Spinal cord (tissue), 10 donors: ENCODE measurements around the gene RBM18. TPM values are rescaled to one million over a fixed set of nuclear protein-coding genes. Genes with fewer than 3 reads are reported as not detected.

ENCODE experiments used
- DNase-seq, 6 donors: peaks; one replicate each; pipeline versions ENCODE4 v3.0.0 to v3.0.0-alpha.2; 2013 to 2015; ENCODE audit warnings: low spot score in 6 of 6, low read depth in 4 of 6
- H3K27ac ChIP-seq: one replicate; pipeline ENCODE4 v1.5.1; 2013; ENCODE audit warnings: low read depth, low read length, control low read depth
- H3K27me3 ChIP-seq: one replicate; pipeline ENCODE4 v1.6.1; 2013; ENCODE audit warnings: low read length; ENCODE audit not compliant: control insufficient read depth, insufficient read depth
- H3K36me3 ChIP-seq: one replicate; pipeline ENCODE4 v1.6.1; 2013; ENCODE audit warnings: low read length; ENCODE audit not compliant: control insufficient read depth, insufficient read depth
- H3K4me1 ChIP-seq: one replicate; pipeline ENCODE4 v1.6.1; 2013; ENCODE audit warnings: low read length; ENCODE audit not compliant: control insufficient read depth, insufficient read depth
- H3K4me3 ChIP-seq: one replicate; pipeline ENCODE4 v1.5.1; 2013; ENCODE audit warnings: low read depth, low read length, control low read depth
- H3K9me3 ChIP-seq: one replicate; pipeline ENCODE4 v1.6.1; 2013; ENCODE audit warnings: low read length; ENCODE audit not compliant: control insufficient read depth, insufficient read depth
- WGBS: methylation state at CpG from one replicate; pipeline ENCODE4 v1.1.5; 2013; ENCODE audit warnings: missing lambda C conversion rate; ENCODE audit not compliant: insufficient coverage; 5-methylcytosine and 5-hydroxymethylcytosine counted together
- long read RNA-seq, 4 donors: transcript quantifications; one replicate each; lab custom pipeline, GENCODE V29; 2026
- polyA plus RNA-seq, 2 donors: library from polyadenylated mRNA; unstranded; fragments of 120-200 nt; gene quantifications; one replicate each; pipeline ENCODE4 v1.2.1, GENCODE V29; 2013; ENCODE audit not compliant: insufficient read length in 2 of 2
- total RNA-seq, 2 donors: library from RNA; depleted of rRNA in 1 of 2; stranded (reverse); fragments of 120-200 nt in 1 of 2; fragments of >200 nt in 1 of 2; gene quantifications; one replicate each; pipeline versions ENCODE4 v1.2.3 to v1.2.4, GENCODE V29; 2013 to 2014
- donor health status: healthy.

The RBM18 gene
- 10 to 100 TPM; 14.4 to 21.2 TPM for total RNA-seq
- polyA plus RNA-seq, result 10 to 100 TPM; 29.5 to 32.7 TPM
- long read RNA-seq, donor 1, full-length matches to known transcripts, result 19 of 19 reads
- long read RNA-seq, donor 1, partial matches to known transcripts, result 0 of 19 reads
- long read RNA-seq, donor 1, other reads (novel, unspliced or antisense), result 0 of 19 reads
- long read RNA-seq, donor 2, full-length matches to known transcripts, result 13 of 13 reads
- long read RNA-seq, donor 2, partial matches to known transcripts, result 0 of 13 reads
- long read RNA-seq, donor 2, other reads (novel, unspliced or antisense), result 0 of 13 reads
- long read RNA-seq, donor 3, full-length matches to known transcripts, result 8 of 8 reads
- long read RNA-seq, donor 3, partial matches to known transcripts, result 0 of 8 reads
- long read RNA-seq, donor 3, other reads (novel, unspliced or antisense), result 0 of 8 reads
- long read RNA-seq, donor 4, full-length matches to known transcripts, result 17 of 17 reads
- long read RNA-seq, donor 4, partial matches to known transcripts, result 0 of 17 reads
- long read RNA-seq, donor 4, other reads (novel, unspliced or antisense), result 0 of 17 reads

- Histone ChIP-seq H3K4me3 (peak within 1 kb of the TSS; percentile 81), H3K36me3 (peaks cover 11% of the 10 kb centered on the region), H3K27me3 (no peaks in the 10 kb centered on the region), H3K9me3 (no peaks in the 10 kb centered on the region), H3K27ac (peak within 1 kb of the TSS; percentile 86), H3K4me1 (peaks cover 7% of the 10 kb centered on the region)
- under 1% methylated on average over 56 of the region's 60 CpGs for WGBS
- DNase-seq, result peak; percentile 76 to 96 (median 84)
Observed at GRCh38 chr9:122264360-122265148, at the start of gene RBM18, which contains the start of gene MRRF. TSS of gene RBM18 (minus strand) at chr9:122264840. CDS start at chr9:122261492, 3,348 bp downstream. TSS of gene MRRF (plus strand) at chr9:122264882. CDS start at chr9:122270892, 6,010 bp downstream.

- H3K4me3 ChIP-seq, result no peak overlapping the region
- peaks cover 2% of the 10 kb centered on the region for H3K36me3 ChIP-seq
- peaks cover 13% of the 10 kb centered on the region for H3K4me1 ChIP-seq
- no peaks in the 10 kb centered on the region for H3K27me3 ChIP-seq
- H3K9me3 ChIP-seq, result no peaks in the 10 kb centered on the region
- H3K27ac ChIP-seq, result no peak overlapping the region
- DNase-seq, result peak in 2 of 6 donors; percentile 77 to 91
Observed at GRCh38 chr9:122314165-122314564, 49.5 kb upstream of the RBM18 start.

GRCh38 chr9:122309861-122310260 lies 45.2 kb upstream of the RBM18 start:
- no peak for DNase-seq
- H3K36me3 ChIP-seq, result peaks cover 2% of the 10 kb centered on the region
- peaks cover 3% of the 10 kb centered on the region for H3K4me1 ChIP-seq
- WGBS, result 83% methylated on average over 2 of the region's 2 CpGs
- no peaks in the 10 kb centered on the region for H3K9me3 ChIP-seq
- no peaks in the 10 kb centered on the region for H3K27me3 ChIP-seq
- no peak overlapping the region for H3K27ac ChIP-seq
- H3K4me3 ChIP-seq, result no peak overlapping the region

GRCh38 chr9:122307925-122308324 lies 43.3 kb upstream of the RBM18 start:
- H3K36me3 ChIP-seq, result no peaks in the 10 kb centered on the region
- no peak overlapping the region for H3K27ac ChIP-seq
- no peak overlapping the region for H3K4me3 ChIP-seq
- no peak for DNase-seq
- no peaks in the 10 kb centered on the region for H3K27me3 ChIP-seq
- peaks cover 3% of the 10 kb centered on the region for H3K4me1 ChIP-seq
- no CpG with 5 or more reads among the region's 1 CpG for WGBS
- H3K9me3 ChIP-seq, result no peaks in the 10 kb centered on the region

GRCh38 chr9:122307061-122307460 lies 42.4 kb upstream of the RBM18 start:
- Histone ChIP-seq H3K4me3 (no peak overlapping the region), H3K27ac (no peak overlapping the region), H3K4me1 (peaks cover 3% of the 10 kb centered on the region), H3K36me3 (no peaks in the 10 kb centered on the region), H3K27me3 (no peaks in the 10 kb centered on the region), H3K9me3 (no peaks in the 10 kb centered on the region)
- 67% methylated on average over 4 of the region's 5 CpGs for WGBS
- peak in 1 of 6 donors; percentile 16 for DNase-seq

GRCh38 chr9:122302237-122303093 lies 37.8 kb upstream of the RBM18 start:
- Histone ChIP-seq H3K4me1 (peaks cover 3% of the 10 kb centered on the region), H3K36me3 (peaks cover 3% of the 10 kb centered on the region), H3K9me3 (no peaks in the 10 kb centered on the region), H3K4me3 (no peak overlapping the region), H3K27me3 (no peaks in the 10 kb centered on the region), H3K27ac (no peak overlapping the region)
- no CpG with 5 or more reads among the region's 5 CpGs for WGBS
- DNase-seq, result no peak

- Histone ChIP-seq H3K4me3 (no peak overlapping the region), H3K4me1 (no peaks in the 10 kb centered on the region), H3K9me3 (no peaks in the 10 kb centered on the region), H3K27me3 (no peaks in the 10 kb centered on the region), H3K27ac (no peak overlapping the region), H3K36me3 (peaks cover 3% of the 10 kb centered on the region)
- DNase-seq, result no peak
- 100% methylated on average over 2 of the region's 3 CpGs for WGBS
Observed at GRCh38 chr9:122297512-122297911, 32.9 kb upstream of the RBM18 start.

- no peaks in the 10 kb centered on the region for H3K9me3 ChIP-seq
- peaks cover 4% of the 10 kb centered on the region for H3K36me3 ChIP-seq
- WGBS, result 70% methylated on average over 4 of the region's 4 CpGs
- H3K27me3 ChIP-seq, result no peaks in the 10 kb centered on the region
- no peak overlapping the region for H3K27ac ChIP-seq
- DNase-seq, result no peak
- H3K4me3 ChIP-seq, result no peak overlapping the region
- H3K4me1 ChIP-seq, result no peaks in the 10 kb centered on the region
Observed at GRCh38 chr9:122294531-122294930, 29.9 kb upstream of the RBM18 start.

- H3K4me3 ChIP-seq, result no peak overlapping the region
- no CpG with 5 or more reads among the region's 3 CpGs for WGBS
Observed at GRCh38 chr9:122291458-122291857, 26.8 kb upstream of the RBM18 start.

More at GRCh38 chr9:122291458-122291857, 26.8 kb upstream of the RBM18 start:
- Histone ChIP-seq H3K27ac (no peak overlapping the region), H3K36me3 (peaks cover 4% of the 10 kb centered on the region), H3K9me3 (no peaks in the 10 kb centered on the region), H3K4me1 (no peaks in the 10 kb centered on the region), H3K27me3 (no peaks in the 10 kb centered on the region)
- no peak for DNase-seq
